T-helper 2 cell treated with Interferon-gamma antibody and Interleukin-4, amounts not matched to agents 100 ng/mL and 5 ng/mL, for 36 hours (primary cell): ENCODE data around the gene SETD4. TPM values are rescaled to one million over a fixed set of nuclear protein-coding genes. Genes with fewer than 3 reads are reported as not detected.
"Not testable (repeated sequence)": the region's sequence is repeated elsewhere in the genome, so short reads cannot be mapped to it uniquely, and the experiment has no call there.

Source experiments
- intact Hi-C: fragments of 100-400 bp; cut with micrococcal nuclease; formaldehyde crosslinking; loops from one replicate; pipeline ENCODE4 v1.15.1; 2023
- total RNA-seq: library from RNA; stranded (reverse); gene quantifications from 2 replicates; pipeline ENCODE4 v1.2.3, GENCODE V29; 2022

Gene SETD4
- 19.0 and 21.5 TPM in 2 replicates for total RNA-seq

DNA sequence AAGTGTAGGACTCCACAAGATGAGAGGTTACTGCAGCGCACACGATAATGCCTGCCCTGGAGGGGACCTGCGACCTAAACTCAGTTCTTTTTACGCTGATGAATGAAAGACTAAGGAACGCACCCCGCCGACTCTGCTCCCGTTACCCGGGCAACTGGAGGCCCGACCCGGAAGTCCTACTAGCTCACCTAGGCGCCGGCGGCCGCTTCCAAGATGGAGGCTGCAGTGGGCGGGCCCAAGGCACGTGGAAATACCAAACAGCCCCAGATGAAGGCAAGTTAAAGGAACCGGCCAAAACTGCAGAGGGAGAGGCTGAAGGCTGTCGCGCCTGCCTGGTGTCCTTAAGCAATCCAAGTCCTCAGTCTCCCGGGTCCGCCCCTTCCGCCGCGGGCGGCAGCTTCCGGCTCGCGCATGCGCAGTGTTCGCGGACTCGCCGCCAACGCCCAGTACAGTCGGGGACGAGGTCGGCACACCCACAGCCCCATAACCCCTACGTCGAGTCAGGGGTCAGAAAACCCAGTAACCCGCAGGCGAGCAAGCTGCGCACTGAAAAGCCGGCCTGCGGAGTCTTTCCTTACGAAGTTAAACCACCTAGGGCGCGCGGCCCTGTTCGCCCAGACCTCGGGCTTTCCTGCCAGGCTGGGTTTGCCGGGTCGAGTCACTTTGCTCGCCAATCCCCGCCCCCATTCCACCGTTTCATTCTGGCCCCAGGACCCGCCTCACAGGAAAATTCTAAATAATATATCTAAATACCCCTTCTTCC lies at the start of gene SETD4:
TSS of gene SETD4 (minus strand) at position 368 of the 763 bp plus-strand sequence. CDS start 1,638 bp downstream, outside the sequence.
- intact Hi-C loops, result loop anchor here (1.0 to 2.0 kb wide), 4 partner anchors 9 to 260 kb away; partner anchors contain the start of gene MORC3

DNA sequence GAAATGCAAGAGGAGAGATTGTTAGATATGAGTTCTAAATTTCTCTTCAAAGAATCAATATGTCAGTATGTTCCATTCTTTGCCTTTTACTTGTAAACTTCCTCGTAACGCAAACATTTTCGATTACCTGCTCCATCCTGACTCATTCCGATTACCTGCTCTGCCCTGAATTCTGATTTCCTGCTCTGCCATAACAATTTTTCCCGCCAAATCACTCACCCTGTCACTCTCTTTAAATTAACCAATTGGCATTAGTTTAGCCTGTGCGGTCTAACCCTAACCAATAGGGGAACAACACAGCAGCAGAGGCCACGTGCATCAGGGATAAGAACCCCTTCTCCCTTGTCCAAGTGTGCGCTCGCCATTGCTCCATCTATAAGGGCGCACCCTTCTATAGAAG lies 49.5 kb upstream of the SETD4 start:
- intact Hi-C loops, result loop anchor here (5.0 kb wide), 2 partner anchors 33 to 1403 kb away; no protein-coding TSS in a partner anchor

GRCh38 chr21:36105327-36105842 lies 45.1 kb upstream of the SETD4 start:
- intact Hi-C loops, result no loop called here

GRCh38 chr21:36104317-36105300 lies 44.3 kb upstream of the SETD4 start:
- intact Hi-C loops, result no loop called here

DNA sequence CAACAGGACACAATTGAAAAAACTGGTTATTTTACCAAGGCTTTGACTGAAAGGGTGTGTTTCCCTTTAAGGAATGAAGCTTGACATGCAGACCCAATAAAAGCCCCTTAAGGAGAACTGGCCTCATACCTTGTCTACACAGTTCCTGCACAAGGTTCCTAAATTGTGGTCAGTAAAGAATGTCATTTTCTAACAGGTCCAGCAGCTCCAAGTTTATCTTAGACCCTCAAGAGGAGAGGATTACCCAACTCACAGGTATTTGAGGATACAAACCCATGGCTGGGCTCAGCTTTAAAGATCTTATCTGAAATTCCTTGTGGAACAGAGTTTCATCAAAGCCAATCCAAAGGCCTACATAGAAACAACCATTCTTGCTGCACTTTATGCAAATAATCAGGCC lies 43.1 kb upstream of the SETD4 start:
- intact Hi-C loops, result no loop called here

GRCh38 chr21:36100971-36101641 lies 40.8 kb upstream of the SETD4 start:
- intact Hi-C loops, result no loop called here

GRCh38 chr21:36099695-36100211 lies 39.4 kb upstream of the SETD4 start:
- intact Hi-C loops, result not testable (repeated sequence)

DNA sequence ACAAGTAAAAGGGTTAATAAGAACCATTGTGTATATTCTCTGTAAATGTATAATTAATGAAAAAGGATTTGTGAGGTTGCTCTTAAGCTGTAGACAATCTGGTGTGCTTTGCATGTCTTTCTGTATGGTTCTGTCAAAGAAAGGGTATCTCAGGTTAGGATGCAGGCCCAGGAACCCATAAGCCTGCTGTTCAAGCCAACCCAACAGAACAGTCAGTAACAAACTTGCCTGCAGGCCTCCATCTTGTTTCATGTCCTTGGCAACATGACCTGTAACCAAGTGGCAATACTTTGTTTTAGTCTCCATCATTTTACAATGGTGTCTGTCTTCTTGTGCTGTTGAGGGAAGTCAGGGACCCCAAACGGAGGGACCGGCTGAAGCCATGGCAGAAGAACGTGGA lies 38.7 kb upstream of the SETD4 start:
- intact Hi-C loops, result no loop called here

DNA sequence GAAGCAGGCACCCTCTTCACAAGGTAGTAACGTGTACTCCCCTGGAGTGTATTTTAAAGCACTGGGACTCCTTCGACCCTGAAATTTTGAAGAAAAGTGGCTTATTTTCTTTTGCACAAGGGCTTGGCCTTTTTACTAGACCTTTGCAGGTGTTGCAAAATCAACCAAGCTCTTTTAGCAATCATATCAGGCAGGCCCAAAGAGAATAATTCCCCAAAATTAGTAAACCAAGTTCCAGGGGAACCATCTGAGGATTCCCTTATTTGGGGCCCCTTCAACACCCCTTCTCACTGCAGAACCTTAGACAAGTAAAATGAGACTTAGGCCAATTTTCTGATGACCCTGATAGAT lies 37.8 kb upstream of the SETD4 start:
- intact Hi-C loops, result no loop called here

- intact Hi-C loops, result no loop called here
Observed at GRCh38 chr21:36097427-36098181, 37.3 kb upstream of the SETD4 start.

GRCh38 chr21:36096398-36097290 lies 36.3 kb upstream of the SETD4 start:
- intact Hi-C loops, result no loop called here

GRCh38 chr21:36093512-36093911 lies 33.2 kb upstream of the SETD4 start:
- intact Hi-C loops, result no loop called here

DNA sequence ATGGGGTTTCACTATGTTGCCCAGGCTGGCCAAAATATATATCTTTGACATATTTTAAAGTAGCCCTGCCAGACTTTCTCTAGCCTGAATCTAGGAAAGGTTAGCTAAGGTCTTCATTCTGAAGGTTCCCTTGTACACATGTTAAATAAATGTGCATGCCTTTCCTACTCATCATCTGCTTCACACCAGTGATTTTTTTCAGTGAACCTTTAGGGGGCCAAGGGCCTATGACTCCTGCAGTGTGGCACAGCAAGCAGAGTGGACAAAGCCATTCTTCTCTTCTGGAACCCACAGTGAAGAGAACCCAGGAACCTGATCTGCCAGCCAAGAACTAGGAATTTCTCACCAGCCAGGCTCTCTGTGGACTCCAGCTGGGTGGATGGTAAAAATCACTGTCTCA lies 32.4 kb upstream of the SETD4 start:
- intact Hi-C loops, result no loop called here

GRCh38 chr21:36089946-36090345 lies 29.6 kb upstream of the SETD4 start:
- intact Hi-C loops, result no loop called here

- intact Hi-C loops, result no loop called here
Observed at GRCh38 chr21:36087362-36088138, 27.2 kb upstream of the SETD4 start.

GRCh38 chr21:36082237-36082664 lies 21.9 kb upstream of the SETD4 start:
- intact Hi-C loops, result no loop called here

- intact Hi-C loops, result no loop called here
Observed at GRCh38 chr21:36080386-36080785, 20.1 kb upstream of the SETD4 start.

DNA sequence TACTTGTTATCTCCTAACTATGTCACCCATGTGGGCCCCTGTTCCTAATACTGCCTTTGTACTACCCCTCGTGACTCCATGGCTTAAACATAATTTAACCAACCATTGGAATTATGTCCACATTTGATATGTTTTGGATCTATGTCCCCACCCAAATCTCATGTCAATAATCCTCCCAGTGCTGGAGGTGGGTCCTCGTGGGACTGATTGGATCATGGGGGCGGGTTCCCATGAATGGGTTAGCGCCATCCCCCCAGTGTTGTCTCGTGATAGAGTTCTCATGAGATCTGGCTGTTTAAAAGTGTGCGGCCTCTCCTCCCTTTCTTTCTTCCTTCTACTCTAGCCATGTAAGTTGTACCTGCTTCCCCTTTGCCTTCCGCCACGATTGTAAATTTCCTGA lies 19.3 kb upstream of the SETD4 start:
- intact Hi-C loops, result loop anchor here (5.0 kb wide), 1 partner anchor 33 kb away; no protein-coding TSS in a partner anchor
